Prostate gland (tissue), 2 donors: Measurements from ENCODE around the gene CELF2.

Experiments
- CTCF ChIP-seq, 4 experiments: fragments of 200-600 bp in 2 of 4; fragments of 450-650 bp in 2 of 4; sonication (generic) in 2 of 4; IDR thresholded peaks; 1 replicate in 3 of 4; 2 replicates in 1 of 4; pipeline ENCODE4 v1.5.1; 2016 to 2019; ENCODE audit warnings: antibody characterized with exemption in 4 of 4, mild to moderate bottlenecking in 2 of 4, moderate library complexity in 2 of 4
- POLR2A ChIP-seq: fragments of 450-650 bp; IDR thresholded peaks from one replicate; pipeline ENCODE4 v1.6.1; 2016; ENCODE audit warnings: antibody characterized with exemption, mild to moderate bottlenecking
- POLR2AphosphoS5 ChIP-seq: sonication (generic); formaldehyde crosslinking; IDR thresholded peaks from one replicate; pipeline ENCODE4 v1.6.1; 2017; ENCODE audit warnings: antibody characterized with exemption

DNA sequence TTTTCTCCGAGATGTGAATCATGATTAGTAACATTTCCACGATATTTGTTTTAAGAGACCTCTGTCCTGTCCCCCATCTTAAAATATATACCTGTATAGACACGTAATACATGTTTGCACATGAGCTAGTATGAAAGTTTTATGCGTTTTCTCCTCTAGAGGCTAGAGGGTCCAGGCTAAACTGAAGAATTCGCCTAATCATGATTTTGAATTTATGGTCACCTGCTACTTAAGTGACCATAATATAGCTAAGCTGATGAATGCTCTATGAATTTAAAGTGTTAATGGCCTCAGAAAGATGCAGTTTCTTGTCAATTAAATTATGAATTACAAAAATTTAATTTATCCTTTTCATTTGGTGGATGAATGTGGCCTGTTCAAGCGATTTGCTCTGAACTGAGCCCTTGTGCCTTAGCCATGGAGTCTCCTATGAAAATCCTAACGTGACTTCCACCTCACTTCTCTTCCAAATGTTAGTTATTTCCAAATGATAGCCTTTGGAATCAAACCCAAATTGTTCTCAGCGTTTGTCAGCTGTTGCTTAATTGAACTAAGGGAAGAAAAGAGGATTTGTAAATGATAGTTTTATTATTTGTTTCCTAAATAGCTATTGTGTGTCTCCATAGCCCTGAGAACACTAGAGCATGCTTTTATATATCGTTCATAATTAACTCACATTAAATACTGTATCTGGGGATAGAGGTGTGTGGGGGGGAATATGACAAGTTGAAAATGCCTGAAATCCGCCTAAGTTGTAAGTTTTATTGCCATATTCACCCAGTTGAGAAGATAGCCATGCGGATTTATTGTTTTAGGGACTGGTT, 2.3 kb downstream of the CELF2 start:
- TF ChIP-seq CTCF (IDR thresholded peaks at IDR 0.05) (no peak), POLR2A (no peak), POLR2AphosphoS5 (no peak)
